ENCODE results near the gene CD300H.

The CD300H gene

GRCh38 chr17:74552037-74552436 is 15.3 kb downstream of the CD300H start:
- no peak for DNase-seq (ENCODE audit: low read depth in 2 of 3, low spot score in 2 of 3)

DNA sequence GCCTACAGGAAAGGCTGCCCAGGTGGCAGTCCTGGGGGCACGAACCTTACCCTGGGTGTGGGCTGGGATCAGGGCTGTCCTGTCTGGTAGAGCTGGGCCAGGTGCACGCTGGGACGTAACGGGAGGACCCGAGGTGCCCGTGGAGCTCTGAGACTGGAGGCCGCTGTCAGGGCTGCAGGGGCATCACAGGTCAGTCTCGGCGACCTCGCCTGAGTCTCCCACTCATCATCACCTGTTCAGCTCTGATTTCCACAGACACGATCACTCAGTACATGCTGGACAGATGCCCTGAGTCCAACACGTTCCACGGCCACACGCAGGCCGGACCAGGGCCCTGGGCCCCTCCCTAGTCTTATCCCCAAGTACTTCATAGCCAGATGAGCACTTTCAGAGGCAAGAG is 16.7 kb downstream of the CD300H start:
- no peak for DNase-seq (ENCODE audit: low read depth in 2 of 3, low spot score in 2 of 3)

- no peak for DNase-seq (ENCODE audit: low read depth in 2 of 3, low spot score in 2 of 3)
These were observed 18.0 kb downstream of the CD300H start for GRCh38 chr17:74549343-74549742.

GRCh38 chr17:74547736-74548135 is 19.6 kb downstream of the CD300H start:
- no peak for DNase-seq (ENCODE audit: low read depth in 2 of 3, low spot score in 2 of 3)

DNA sequence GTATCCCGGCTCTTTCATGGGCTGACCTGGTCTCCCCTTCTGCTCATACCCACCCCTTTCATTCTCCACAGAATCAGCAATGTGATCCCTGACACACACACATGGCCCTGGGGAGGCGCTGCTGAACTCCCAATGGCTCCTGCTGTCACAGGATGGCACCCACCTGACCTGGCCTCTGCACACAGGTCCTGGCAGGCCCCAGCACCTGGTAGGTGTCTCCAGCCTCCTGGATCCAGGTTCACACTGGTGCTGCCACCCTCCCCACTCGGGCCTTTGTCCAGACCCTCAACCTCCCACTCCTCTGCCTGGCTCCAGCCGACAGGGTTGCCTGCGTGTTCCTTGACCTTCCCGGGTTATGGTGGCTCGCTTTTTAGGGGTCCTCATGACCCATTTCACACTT is 20.0 kb downstream of the CD300H start:
- DNase-seq (ENCODE audit: low read depth in 2 of 3, low spot score in 2 of 3): no peak

GRCh38 chr17:74546586-74546985 is 20.7 kb downstream of the CD300H start:
- DNase-seq (ENCODE audit: low read depth in 2 of 3, low spot score in 2 of 3): no peak

GRCh38 chr17:74545843-74546230 is 21.5 kb downstream of the CD300H start, which contains the start of gene CD300C:
Gene CD300C (minus strand): TSS chr17:74546115. CDS start chr17:74545782, 333 bp downstream.
- DNase-seq (ENCODE audit: low read depth in 2 of 3, low spot score in 2 of 3): no peak

- no peak for DNase-seq (ENCODE audit: low read depth in 2 of 3, low spot score in 2 of 3)
These were observed 22.1 kb downstream of the CD300H start for GRCh38 chr17:74544991-74545842.

GRCh38 chr17:74543891-74544760 is 23.2 kb downstream of the CD300H start:
- DNase-seq (ENCODE audit: low read depth in 2 of 3, low spot score in 2 of 3): no peak

GRCh38 chr17:74543406-74543805 is 23.9 kb downstream of the CD300H start:
- DNase-seq (ENCODE audit: low read depth in 2 of 3, low spot score in 2 of 3): no peak

DNA sequence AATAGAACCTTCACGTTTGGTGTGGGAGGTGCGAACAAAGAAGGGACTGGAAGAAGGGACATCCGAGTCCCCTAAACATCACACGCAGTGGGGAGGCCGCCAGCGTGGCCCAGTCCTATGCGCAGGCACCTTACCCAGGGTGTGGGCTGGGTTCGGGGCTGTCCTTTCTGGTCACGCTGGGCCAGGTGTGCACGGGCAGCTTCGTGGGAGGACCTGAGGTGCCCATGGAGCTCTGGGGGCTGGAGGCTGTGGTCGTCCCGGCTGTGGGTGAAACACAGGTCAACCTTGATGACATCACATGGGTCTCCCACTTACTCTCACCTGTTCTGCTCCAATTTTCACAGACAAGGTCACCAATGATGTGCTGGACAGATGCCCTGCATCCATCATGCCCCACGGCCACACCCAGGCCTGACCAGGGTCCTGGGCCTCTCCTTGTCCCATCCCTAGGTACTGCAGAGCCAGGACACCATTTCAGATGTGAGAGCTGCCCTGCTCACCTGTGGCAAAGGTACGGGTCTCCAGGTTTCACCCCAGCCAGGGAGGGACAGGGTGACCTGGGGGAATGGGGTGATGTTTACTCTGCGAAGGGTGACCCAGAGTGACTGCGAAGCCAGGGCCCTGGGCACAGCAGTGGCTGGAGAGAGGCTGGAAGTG is 24.5 kb downstream of the CD300H start:
- no peak for DNase-seq (ENCODE audit: low read depth in 2 of 3, low spot score in 2 of 3)

GRCh38 chr17:74542166-74542565 is 25.1 kb downstream of the CD300H start:
- DNase-seq (ENCODE audit: low read depth in 2 of 3, low spot score in 2 of 3): no peak

DNA sequence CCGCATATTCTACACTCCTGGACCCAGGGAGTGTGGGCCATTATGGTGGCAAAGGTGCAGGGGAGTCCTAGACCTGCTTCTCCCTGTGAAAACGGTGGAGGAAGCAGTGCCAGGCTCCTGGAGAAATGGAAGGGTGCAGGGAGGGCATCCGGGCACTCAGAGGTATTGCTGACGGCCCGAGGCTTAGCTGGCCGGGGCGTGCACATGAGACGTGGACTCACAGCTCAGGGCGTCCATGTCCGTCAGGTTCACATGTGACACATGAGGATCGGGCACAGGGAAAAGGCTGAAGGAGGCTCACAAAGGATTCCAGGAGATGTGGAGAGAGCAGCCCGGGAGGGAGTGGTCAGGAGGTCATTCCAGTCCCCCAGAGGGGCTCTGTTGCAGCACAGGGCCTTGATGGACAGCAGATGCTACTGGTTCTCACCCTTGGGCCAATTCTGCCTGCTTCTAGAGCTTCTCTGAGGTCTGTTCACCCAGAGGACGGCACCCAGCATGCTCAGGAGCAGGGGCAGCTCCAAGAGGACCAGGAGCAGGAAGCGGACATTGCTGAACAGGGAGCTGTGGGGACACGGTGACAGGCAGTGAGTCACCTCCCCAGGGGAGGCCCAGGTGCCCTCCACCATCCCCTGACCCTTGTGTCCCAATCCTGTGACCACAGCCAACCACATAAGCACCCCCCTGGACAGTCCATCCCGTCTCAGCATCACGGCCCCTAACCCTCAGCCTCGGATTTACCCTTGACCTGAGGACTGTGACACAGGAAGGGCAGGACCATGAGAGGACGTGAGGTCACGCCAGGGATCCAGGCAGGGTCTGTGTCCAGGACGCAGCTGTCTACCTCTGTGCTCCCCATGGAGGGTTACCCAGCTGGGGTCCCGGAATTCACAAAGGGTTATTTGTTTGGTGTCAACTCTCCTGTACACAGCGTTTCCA is 25.9 kb downstream of the CD300H start:
- DNase-seq (ENCODE audit: low read depth in 2 of 3, low spot score in 2 of 3): no peak

DNA sequence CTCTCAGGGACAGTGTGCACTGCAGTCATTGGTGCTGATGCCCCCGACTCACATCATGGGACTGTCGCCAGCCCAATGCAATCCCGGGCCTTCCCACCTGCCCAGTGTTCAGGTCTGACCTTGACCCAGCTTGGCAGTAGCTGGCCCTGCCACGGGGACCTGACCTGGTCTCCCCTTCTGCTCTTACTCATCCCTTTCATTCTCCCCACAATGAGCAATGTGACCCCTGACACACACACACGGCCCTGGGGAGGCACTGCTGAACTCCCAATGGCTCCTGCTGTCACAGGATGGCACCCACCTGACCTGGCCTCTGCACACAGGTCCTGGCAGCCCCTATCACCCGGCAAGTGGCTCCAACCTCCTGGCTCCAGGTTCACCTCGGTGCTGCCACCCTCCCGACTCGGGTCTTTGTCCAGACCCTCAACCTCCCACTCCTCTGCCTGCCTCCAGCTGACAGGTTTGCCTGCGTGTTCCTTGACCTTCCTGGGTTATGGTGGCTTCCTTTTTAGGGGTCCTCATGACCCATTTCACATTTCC is 28.0 kb downstream of the CD300H start:
- DNase-seq (ENCODE audit: low read depth in 2 of 3, low spot score in 2 of 3): no peak

- DNase-seq (ENCODE audit: low read depth in 2 of 3, low spot score in 2 of 3): no peak
These were observed 30.4 kb downstream of the CD300H start for GRCh38 chr17:74536890-74537289.

DNA sequence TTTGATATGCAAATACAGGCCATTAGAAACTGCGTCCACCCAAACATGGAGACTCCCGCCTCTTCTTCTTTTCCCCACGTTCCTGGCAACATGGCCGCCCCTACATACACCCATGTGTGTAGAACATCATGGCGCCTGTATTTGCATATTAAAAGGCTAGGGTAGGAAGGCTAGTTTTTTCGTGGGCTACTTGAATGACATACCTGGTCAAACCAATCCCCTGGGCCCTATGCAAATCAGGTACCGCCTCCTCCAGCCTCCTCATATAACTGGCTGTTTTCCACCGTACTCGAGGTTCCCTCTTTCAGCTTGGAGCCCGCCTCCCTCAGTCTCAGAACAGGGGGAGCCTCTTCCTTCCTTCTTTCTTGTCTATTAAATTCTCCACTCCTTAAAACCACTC is 35.2 kb downstream of the CD300H start:
- no peak for DNase-seq (ENCODE audit: low read depth in 2 of 3, low spot score in 2 of 3)

- no peak for DNase-seq (ENCODE audit: low read depth in 2 of 3, low spot score in 2 of 3)
These were observed 36.0 kb downstream of the CD300H start, which contains the start of gene CD300LB for GRCh38 chr17:74531231-74531761. Gene CD300LB (minus strand): TSS chr17:74531475. CDS start chr17:74531350, 125 bp downstream.

DNA sequence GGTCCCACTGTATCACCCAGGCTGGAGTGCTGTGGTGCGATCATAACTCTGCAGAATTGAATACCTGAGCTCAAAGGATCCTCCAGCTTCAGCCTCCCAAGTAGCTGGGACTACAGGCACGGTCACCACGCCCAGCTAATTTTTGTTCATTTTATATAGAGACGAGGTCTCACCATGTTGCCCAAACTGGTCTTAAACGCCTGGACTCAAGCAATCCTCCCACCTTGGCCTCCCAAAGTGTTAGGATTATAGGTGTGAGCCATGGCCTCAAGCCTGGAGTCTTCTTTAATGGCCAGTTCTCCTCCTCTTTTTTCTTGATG is 36.5 kb downstream of the CD300H start:
- DNase-seq (ENCODE audit: low read depth in 2 of 3, low spot score in 2 of 3): no peak

DNA sequence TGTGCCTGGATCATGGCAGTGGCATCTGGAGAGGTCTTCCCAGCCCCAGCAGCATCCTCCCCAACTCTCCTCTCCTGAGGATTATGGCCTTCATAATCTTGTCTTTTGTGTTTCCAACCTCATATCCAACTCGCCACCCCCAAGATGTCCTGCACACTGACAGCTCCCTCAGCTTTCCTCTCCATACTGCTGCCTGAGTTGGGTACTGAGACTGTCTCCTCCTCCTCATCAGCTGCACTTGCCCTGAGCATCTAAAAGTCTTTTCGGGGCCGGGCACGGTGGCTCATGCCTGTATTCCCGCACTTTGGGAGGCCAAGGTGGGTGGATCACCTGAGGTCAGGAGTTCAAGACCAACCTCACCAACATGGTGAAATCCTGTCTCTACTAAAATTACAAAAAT is 38.1 kb downstream of the CD300H start:
- DNase-seq (ENCODE audit: low read depth in 2 of 3, low spot score in 2 of 3): no peak
